CD4-positive, CD25-positive, alpha-beta regulatory T cell (primary cell): Measurements from ENCODE around the gene NFIB. TPM values are rescaled to one million over a fixed set of nuclear protein-coding genes. Genes with fewer than 3 reads are reported as not detected.

Experiments used
- ATAC-seq, 2 donors: fragments of 150-1000 bp; cut with Tn5 transposase; one replicate each; pipeline ENCODE4 v1.10.0; 2021; ENCODE audit warnings: low read depth in 2 of 2, moderate number of reproducible peaks in 2 of 2, moderate library complexity in 1 of 2
- DNase-seq, 3 donors: peaks; one replicate each; pipeline versions ENCODE4 v3.0.0 to v3.0.0-alpha.2; 2012 to 2022; ENCODE audit warnings: mixed read lengths in 1 of 3
- H3K27ac ChIP-seq: one replicate; pipeline ENCODE4 v1.7.0; 2013; ENCODE audit warnings: mild to moderate bottlenecking, low read length; ENCODE audit not compliant: insufficient read depth, poor library complexity, severe bottlenecking
- H3K27me3 ChIP-seq: one replicate; pipeline ENCODE4 v1.7.0; 2013; ENCODE audit warnings: low read length; ENCODE audit not compliant: control insufficient read depth, insufficient read depth
- H3K36me3 ChIP-seq: one replicate; pipeline ENCODE4 v1.7.0; 2013; ENCODE audit warnings: mild to moderate bottlenecking, low read length, moderate library complexity; ENCODE audit not compliant: control insufficient read depth, insufficient read depth
- H3K4me1 ChIP-seq: 2 replicates; pipeline ENCODE4 v1.7.0; 2013; ENCODE audit warnings: mild to moderate bottlenecking, low read length; ENCODE audit not compliant: insufficient read depth, control insufficient read depth, poor library complexity, severe bottlenecking
- H3K4me3 ChIP-seq: one replicate; pipeline ENCODE4 v1.7.0; 2013; ENCODE audit warnings: low read depth, mild to moderate bottlenecking, low read length, moderate library complexity
- H3K9me3 ChIP-seq, 2 experiments: 1 replicate in 1 of 2; 2 replicates in 1 of 2; pipeline ENCODE4 v1.7.0; 2013; ENCODE audit warnings: low read length in 2 of 2, mild to moderate bottlenecking in 1 of 2, moderate library complexity in 1 of 2; ENCODE audit not compliant: control insufficient read depth in 2 of 2
- H3K27ac Mint-ChIP-seq, 3 donors: one replicate each; pipeline ENCODE4 v1.8.0; 2020 to 2022; ENCODE audit warnings: mild to moderate bottlenecking in 3 of 3, mixed read lengths in 3 of 3, moderate library complexity in 2 of 3
- H3K27me3 Mint-ChIP-seq: one replicate; pipeline ENCODE4 v1.8.0; 2022; ENCODE audit warnings: mild to moderate bottlenecking, mixed read lengths
- H3K36me3 Mint-ChIP-seq: one replicate; pipeline ENCODE4 v1.8.0; 2020; ENCODE audit warnings: mixed read lengths
- H3K4me1 Mint-ChIP-seq, 4 donors: one replicate each; pipeline ENCODE4 v1.8.0; 2020 to 2022; ENCODE audit warnings: mixed read lengths in 4 of 4, mild to moderate bottlenecking in 1 of 4
- H3K4me3 Mint-ChIP-seq, 4 donors: one replicate each; pipeline ENCODE4 v1.8.0; 2020 to 2022; ENCODE audit warnings: mild to moderate bottlenecking in 4 of 4, mixed read lengths in 4 of 4, moderate library complexity in 3 of 4
- H3K9me3 Mint-ChIP-seq, 7 donors: one replicate each; pipeline ENCODE4 v1.8.0; 2020 to 2022; ENCODE audit warnings: mixed read lengths in 7 of 7, mild to moderate bottlenecking in 3 of 7, moderate library complexity in 2 of 7
- polyA plus RNA-seq, 4 donors: library from polyadenylated mRNA; unstranded; fragments of 300-500 nt; fragmentation: Illumina TruSeq; gene quantifications; one replicate each; pipeline ENCODE4 v1.2.3, GENCODE V29; 2021
- total RNA-seq: library from RNA; stranded (reverse); gene quantifications from one replicate; pipeline ENCODE4 v1.2.3, GENCODE V29; 2022

NFIB gene
- total and polyA plus RNA-seq, 5 donors from 2014 or later = 0.20 TPM; not detected in 4

GRCh38 chr9:14300588-14300987 is 13.4 kb downstream of the NFIB start:
- Mint-ChIP-seq H3K9me3 (no peaks in the 10 kb centered on the region), H3K36me3 (no peaks in the 10 kb centered on the region), H3K4me1 (no peaks in the 10 kb centered on the region), H3K4me3 (no peak overlapping the region), H3K27me3 (no peaks in the 10 kb centered on the region), H3K27ac (no peak overlapping the region)
- H3K27ac ChIP-seq = no peak overlapping the region
- ATAC-seq (no peak), DNase-seq (no peak)
- H3K4me3 ChIP-seq = no peak overlapping the region
- no peaks in the 10 kb centered on the region for H3K4me1 ChIP-seq
- H3K27me3 ChIP-seq = peaks cover 2% of the 10 kb centered on the region
- no peaks in the 10 kb centered on the region for H3K36me3 ChIP-seq
- H3K9me3 ChIP-seq = no peaks in the 10 kb centered on the region

- Mint-ChIP-seq H3K27ac (no peak overlapping the region), H3K9me3 (no peaks in the 10 kb centered on the region), H3K4me1 (no peaks in the 10 kb centered on the region), H3K4me3 (no peak overlapping the region), H3K27me3 (no peaks in the 10 kb centered on the region), H3K36me3 (no peaks in the 10 kb centered on the region)
- no peaks in the 10 kb centered on the region for H3K4me1 ChIP-seq
- H3K27ac ChIP-seq = no peak overlapping the region
- no peak overlapping the region for H3K4me3 ChIP-seq
- H3K36me3 ChIP-seq = no peaks in the 10 kb centered on the region
- no peaks in the 10 kb centered on the region for H3K9me3 ChIP-seq
- DNase-seq (no peak), ATAC-seq (no peak)
- H3K27me3 ChIP-seq = peaks cover 2% of the 10 kb centered on the region
Observed at GRCh38 chr9:14300040-14300439, 13.9 kb downstream of the NFIB start.

- no peak overlapping the region for H3K4me3 Mint-ChIP-seq
- no peak overlapping the region for H3K27ac ChIP-seq
- no peaks in the 10 kb centered on the region for H3K27me3 Mint-ChIP-seq
Observed at GRCh38 chr9:14298601-14299022, 15.3 kb downstream of the NFIB start.

GRCh38 chr9:14296495-14297113 is 17.3 kb downstream of the NFIB start:
- Mint-ChIP-seq H3K36me3 (no peaks in the 10 kb centered on the region), H3K9me3 (peaks cover 0 to 3% (median 0%) of the 10 kb centered on the region in 7 donors), H3K4me3 (no peak overlapping the region), H3K27ac (no peak overlapping the region), H3K27me3 (no peaks in the 10 kb centered on the region), H3K4me1 (no peaks in the 10 kb centered on the region)
- ATAC-seq (no peak), DNase-seq (no peak)
- no peaks in the 10 kb centered on the region for H3K4me1 ChIP-seq
- H3K4me3 ChIP-seq = no peak overlapping the region
- no peaks in the 10 kb centered on the region for H3K27me3 ChIP-seq
- no peaks in the 10 kb centered on the region for H3K9me3 ChIP-seq
- H3K36me3 ChIP-seq = no peaks in the 10 kb centered on the region
- no peak overlapping the region for H3K27ac ChIP-seq

More at GRCh38 chr9:14298601-14299022, 15.3 kb downstream of the NFIB start:
- Histone ChIP-seq H3K27me3 (peaks cover 2% of the 10 kb centered on the region), H3K36me3 (no peaks in the 10 kb centered on the region), H3K4me3 (no peak overlapping the region), H3K4me1 (no peaks in the 10 kb centered on the region), H3K9me3 (no peaks in the 10 kb centered on the region)
- H3K9me3 Mint-ChIP-seq = peaks cover 0 to 3% (median 0%) of the 10 kb centered on the region in 7 donors
- ATAC-seq = no peak
- H3K27ac Mint-ChIP-seq = no peak overlapping the region
- H3K4me1 Mint-ChIP-seq = no peaks in the 10 kb centered on the region
- H3K36me3 Mint-ChIP-seq = no peaks in the 10 kb centered on the region
- no peak for DNase-seq

- no peak for DNase-seq
- Mint-ChIP-seq H3K9me3 (peaks cover 0 to 3% (median 0%) of the 10 kb centered on the region in 7 donors), H3K4me1 (no peaks in the 10 kb centered on the region), H3K36me3 (no peaks in the 10 kb centered on the region), H3K4me3 (no peak overlapping the region), H3K27me3 (no peaks in the 10 kb centered on the region), H3K27ac (no peak overlapping the region)
- Histone ChIP-seq H3K4me1 (no peaks in the 10 kb centered on the region), H3K27me3 (peaks cover 3% of the 10 kb centered on the region), H3K27ac (no peak overlapping the region), H3K9me3 (no peaks in the 10 kb centered on the region), H3K4me3 (no peak overlapping the region), H3K36me3 (no peaks in the 10 kb centered on the region)
- no peak for ATAC-seq
Observed at GRCh38 chr9:14294659-14295058, 19.3 kb downstream of the NFIB start.

GRCh38 chr9:14293801-14294200 is 20.1 kb downstream of the NFIB start:
- H3K27me3 ChIP-seq = peaks cover 3% of the 10 kb centered on the region
- H3K4me3 Mint-ChIP-seq = no peak overlapping the region
- no peaks in the 10 kb centered on the region for H3K4me1 ChIP-seq
- no peak for ATAC-seq
- H3K36me3 Mint-ChIP-seq = no peaks in the 10 kb centered on the region
- H3K4me3 ChIP-seq = no peak overlapping the region
- H3K9me3 Mint-ChIP-seq = peaks cover 0 to 3% (median 0%) of the 10 kb centered on the region in 7 donors
- no peak for DNase-seq
- no peaks in the 10 kb centered on the region for H3K36me3 ChIP-seq
- H3K9me3 ChIP-seq = no peaks in the 10 kb centered on the region
- no peak overlapping the region for H3K27ac ChIP-seq
- no peaks in the 10 kb centered on the region for H3K4me1 Mint-ChIP-seq
- no peak overlapping the region for H3K27ac Mint-ChIP-seq
- H3K27me3 Mint-ChIP-seq = no peaks in the 10 kb centered on the region

GRCh38 chr9:14292181-14292739 is 21.7 kb downstream of the NFIB start:
- Mint-ChIP-seq H3K9me3 (peaks cover 0 to 3% (median 0%) of the 10 kb centered on the region in 7 donors), H3K4me3 (no peak overlapping the region)
- peaks cover 3% of the 10 kb centered on the region for H3K27me3 ChIP-seq

GRCh38 chr9:14289916-14290315 is 24.0 kb downstream of the NFIB start:
- ATAC-seq (no peak), DNase-seq (no peak)
- no peak overlapping the region for H3K27ac ChIP-seq
- no peaks in the 10 kb centered on the region for H3K36me3 ChIP-seq
- Mint-ChIP-seq H3K4me3 (no peak overlapping the region), H3K36me3 (no peaks in the 10 kb centered on the region), H3K27ac (no peak overlapping the region), H3K4me1 (no peaks in the 10 kb centered on the region), H3K9me3 (peaks cover 0 to 5% (median 1%) of the 10 kb centered on the region in 7 donors), H3K27me3 (peaks cover 6% of the 10 kb centered on the region)
- no peak overlapping the region for H3K4me3 ChIP-seq
- H3K4me1 ChIP-seq = no peaks in the 10 kb centered on the region
- no peaks in the 10 kb centered on the region for H3K9me3 ChIP-seq
- peaks cover 3% of the 10 kb centered on the region for H3K27me3 ChIP-seq

More at GRCh38 chr9:14292181-14292739, 21.7 kb downstream of the NFIB start:
- DNase-seq (no peak), ATAC-seq (no peak)
- Histone ChIP-seq H3K27ac (no peak overlapping the region), H3K36me3 (no peaks in the 10 kb centered on the region), H3K9me3 (no peaks in the 10 kb centered on the region), H3K4me1 (no peaks in the 10 kb centered on the region), H3K4me3 (no peak overlapping the region)
- Mint-ChIP-seq H3K36me3 (no peaks in the 10 kb centered on the region), H3K27ac (no peak overlapping the region), H3K4me1 (no peaks in the 10 kb centered on the region), H3K27me3 (no peaks in the 10 kb centered on the region)
